ENCODE results near the gene SKIDA1.

SKIDA1 gene

DNA sequence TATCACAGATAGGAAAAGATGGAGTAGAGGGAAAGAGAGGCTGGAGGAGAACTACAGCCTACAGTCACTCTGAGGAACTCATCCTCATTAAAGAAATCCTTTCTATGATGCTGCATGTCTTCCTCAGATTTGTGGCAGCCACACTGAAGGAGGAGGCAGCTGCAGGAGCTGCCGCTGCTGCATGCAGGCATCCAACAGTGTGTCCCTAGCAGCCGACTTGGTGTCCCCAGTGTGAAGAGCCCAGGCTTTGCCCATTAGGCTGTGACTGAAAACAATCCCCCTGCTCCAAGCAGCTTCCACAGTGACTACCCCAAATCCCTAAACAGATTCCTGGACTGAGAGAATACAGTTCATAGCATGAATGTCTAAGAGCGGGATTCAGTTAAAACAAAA is 23.1 kb downstream of the SKIDA1 start:
- DNase-seq: no peak

DNA sequence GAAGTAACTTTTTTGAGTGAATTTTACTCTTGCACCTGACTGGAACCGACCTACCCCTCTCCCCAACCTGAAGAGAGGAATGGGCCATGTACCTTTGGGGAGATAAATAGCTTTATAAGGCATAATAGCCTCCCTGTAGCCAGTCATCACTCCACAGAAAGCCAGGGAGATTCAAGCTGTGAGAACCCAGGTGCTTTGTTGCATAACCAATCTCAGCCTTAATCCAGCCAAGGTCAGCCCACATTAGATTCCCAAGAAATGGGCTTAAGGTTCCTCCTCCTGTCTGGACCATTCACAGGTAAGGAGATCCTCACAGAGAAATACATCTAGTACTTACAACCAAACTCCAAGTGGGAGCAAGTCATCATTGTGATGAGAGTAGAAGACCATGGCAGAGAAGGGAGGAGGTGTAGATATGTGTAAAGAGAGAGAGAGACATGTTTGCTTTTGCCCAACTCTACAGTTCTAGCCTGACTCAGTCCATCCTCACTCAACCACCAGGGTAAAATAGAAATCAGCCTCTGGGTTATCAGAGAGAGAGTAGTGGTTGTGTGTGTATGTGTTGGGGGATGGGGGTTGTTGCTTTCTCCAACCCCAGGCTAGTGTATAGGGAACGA is 23.6 kb downstream of the SKIDA1 start:
- no peak for DNase-seq

DNA sequence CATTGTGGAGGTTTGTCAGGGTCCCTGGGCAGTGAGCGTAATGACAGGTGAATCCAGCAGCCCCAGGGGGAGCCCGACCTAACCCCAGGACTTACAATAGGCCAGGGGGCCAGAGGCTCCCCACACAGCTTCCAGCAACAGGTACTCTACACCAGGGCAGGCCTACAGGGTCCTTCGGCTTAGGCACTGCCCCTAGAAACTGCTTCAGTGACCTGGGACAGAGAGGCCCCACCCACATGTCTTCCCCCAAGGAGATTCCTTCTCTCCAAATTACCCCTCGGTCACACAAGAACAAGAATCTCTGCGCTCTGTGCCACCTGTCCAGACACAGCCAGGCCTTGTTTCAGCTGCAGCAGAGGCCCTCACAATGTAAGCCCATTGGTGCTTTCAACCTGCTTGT is 24.4 kb downstream of the SKIDA1 start:
- DNase-seq: no peak

- DNase-seq: no peak
Observed at GRCh38 chr10:21500578-21500910, 24.9 kb downstream of the SKIDA1 start.

DNA sequence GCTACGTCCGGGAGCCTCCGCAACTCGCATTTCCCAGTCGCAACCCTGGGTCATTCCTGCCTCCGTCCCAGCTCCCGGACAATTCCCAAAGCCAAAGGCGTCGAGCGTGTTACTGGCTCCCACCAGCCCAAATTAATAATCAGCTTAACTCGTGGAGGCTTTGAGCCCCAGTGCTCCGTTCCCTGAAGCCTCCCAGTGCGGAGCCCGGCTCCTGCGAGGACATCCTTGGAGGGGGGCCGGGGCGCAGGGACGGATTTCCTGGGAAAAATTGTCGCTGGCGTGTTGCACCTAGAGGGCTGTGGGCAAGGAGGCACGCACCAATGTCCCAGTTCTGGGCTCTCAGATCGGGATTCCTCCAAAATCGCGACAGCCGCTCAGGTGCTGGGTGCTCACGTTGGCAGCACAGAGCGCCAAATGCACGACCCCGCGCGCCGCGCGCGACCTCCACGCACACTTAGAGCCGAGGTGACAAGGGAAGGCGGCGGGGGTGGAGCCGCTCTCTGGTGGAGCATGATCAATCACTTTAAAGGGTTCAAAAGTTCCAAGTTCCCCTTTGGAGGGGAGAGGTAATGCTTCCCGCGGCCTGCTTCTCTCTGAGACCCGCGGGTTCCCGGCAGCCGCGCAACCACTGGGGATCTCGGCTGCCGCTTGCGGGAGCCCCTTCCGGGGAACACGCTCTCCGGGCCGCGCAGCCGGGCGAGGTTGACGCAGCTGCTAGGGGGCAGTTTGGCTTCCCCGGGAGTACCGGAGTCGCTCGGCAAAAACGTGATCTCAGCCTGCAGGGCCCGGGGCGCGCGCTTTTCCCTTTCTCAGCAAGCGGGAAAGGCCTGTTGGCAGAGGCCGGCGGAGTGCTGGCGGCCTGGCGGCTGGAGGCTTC is 25.5 kb downstream of the SKIDA1 start:
- DNase-seq: peak in 9 of 56 donors; percentile 10 to 35 (median 22)

DNA sequence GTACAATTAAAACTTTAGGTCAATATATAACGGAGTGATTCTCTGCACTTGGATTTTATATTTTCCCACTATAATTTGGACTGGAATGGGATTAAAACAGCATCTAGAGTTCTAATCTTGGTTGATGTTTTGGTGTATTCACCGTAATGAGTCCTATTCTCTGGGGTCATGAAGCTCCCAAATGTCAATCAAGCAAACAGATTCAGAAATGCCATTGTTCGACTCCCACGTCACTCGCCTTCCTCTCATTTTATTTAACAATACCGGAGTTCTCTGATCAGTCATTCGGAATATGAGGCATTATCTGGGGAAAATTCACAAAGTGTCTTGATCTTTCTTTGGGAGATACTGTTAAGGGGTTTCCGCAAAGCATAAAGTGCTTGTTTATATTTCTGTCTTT is 26.5 kb downstream of the SKIDA1 start:
- DNase-seq: no peak

DNA sequence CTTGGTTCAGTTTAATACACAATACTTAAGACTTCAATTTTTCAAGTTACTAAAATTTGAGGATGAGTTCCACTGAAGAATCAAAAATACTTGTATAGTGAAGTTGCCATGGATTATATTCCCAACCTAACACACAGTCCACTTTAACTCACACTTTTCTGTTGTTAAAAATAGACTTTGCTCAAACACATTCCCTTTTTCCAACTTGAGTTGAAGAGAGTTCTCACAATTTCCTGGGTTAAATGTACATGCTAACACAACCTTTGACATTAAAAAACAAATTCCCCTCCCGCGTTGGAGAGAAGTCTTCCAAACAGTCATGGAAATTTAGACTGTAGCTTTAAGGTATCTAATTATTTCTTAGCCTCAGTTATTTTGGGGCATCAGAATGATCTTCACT is 27.1 kb downstream of the SKIDA1 start:
- no peak for DNase-seq

DNA sequence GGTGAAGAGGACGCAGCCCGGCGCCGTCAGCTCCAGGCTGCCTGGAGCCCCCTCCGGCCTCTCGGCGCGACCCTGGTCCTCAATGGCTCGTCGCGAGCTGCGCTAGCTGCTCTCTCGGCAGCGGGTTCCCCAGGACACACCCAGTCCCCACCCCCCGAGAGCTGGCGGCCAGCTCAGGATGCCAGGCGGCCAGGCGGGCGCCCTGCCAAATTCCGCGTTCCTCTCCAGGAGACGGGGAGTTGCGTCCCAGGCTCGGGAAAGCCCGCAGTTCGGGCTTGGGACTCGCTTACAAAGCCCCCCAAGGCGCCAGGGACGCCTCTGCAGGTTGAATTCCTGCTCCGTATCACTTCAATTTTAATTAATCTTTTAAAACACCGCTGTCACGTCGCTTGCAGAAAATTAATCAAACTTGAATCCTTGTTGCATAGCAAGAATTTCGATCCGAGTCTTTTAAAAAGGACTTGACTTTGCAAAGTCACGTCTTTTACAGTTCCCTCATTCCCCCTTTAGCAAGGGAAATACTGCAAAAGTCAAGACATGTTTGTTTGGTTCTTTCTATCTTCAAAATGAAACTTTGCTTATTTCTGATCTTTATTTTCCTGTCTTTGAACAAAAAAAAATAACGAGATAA is 28.2 kb downstream of the SKIDA1 start:
- peak in 55 of 56 donors; percentile 25 to 88 (median 67) for DNase-seq

DNA sequence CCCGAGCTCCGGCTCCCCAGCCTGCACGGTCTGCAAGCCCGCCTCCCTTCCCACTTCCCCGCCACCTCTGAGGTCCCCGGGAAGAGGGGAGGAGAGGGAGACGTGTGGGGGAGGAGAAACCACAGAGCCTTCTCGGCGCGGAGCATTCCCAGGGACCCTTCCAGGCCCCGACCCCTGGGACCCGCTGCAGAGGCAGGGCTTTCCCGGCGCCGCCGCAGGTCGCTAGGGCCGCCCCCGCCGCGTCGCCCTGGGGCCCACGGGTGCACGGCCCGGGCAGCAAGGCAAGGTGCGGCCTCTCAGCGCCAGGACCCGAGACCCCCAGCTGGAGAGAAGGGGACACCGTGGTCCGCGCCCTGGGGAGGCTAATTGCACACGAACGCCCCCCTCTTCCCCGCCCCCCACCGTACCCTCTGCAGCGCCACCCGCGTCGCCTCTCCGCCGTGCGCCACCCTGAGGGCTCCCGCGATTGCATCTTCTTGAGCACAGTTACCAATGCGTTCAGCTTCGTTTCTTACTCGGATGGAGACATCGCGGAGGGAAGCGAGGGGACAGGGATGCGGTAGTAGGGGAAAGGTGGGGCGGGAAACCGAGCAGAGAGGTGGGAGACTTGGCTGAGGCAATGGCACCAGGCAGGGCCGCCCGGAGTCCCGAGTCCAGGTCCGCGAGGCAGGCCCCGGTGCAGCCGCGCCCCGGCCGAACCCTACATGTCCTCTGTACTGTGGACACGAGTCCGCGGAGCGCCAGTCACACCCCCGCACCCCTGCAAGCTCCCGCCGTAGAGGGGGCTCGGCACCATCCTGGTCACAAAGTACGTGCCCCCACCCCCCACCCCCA is 28.9 kb downstream of the SKIDA1 start:
- peak in 51 of 56 donors; percentile 18 to 83 (median 59) for DNase-seq

GRCh38 chr10:21495752-21496342 is 29.6 kb downstream of the SKIDA1 start:
- peak in 54 of 56 donors; percentile 64 to 93 (median 80) for DNase-seq

GRCh38 chr10:21495002-21495751 is 30.3 kb downstream of the SKIDA1 start:
- DNase-seq: peak in 1 of 56 donors; percentile 53

DNA sequence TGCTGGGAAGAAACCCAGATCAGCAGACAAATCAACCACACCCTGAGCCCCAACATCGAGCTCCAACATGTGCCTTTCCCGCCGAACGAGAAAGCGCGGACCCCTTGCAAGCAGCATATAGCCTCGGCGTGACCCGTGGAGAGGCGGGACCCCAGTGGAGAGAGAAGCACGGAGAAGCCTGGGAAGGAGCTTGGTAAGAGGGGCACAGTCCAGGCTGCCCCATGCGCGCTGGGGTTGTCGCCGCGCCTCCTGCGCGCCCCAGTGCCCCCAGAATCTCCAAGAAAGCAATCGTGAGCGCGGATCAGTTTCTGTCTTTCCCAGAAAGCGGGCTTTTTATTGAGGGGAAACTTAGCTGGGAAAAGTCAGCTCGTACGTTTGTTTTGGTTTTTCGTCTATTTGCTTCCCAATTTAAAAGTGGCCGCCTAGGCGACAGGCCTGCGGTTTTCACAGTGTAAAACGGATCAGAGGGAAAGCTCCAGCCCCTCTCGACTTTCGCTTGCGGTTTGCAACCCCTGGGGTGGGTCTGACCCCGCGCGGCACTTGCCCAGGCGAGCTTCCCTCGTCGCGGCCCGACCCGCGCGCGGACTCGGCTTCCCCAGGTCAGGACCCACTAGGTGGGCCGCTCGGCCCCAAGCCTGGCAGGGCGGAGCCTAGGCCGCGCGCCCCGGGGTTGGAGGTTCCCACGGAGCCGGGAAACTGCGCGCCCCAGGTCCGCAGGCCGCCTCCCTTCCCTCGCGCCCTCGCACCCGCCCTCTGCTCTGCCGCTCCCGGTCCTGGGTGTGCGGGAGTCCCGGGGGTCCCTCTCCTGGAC is 31.1 kb downstream of the SKIDA1 start:
- peak in 6 of 56 donors; percentile 9 to 46 (median 23) for DNase-seq

DNA sequence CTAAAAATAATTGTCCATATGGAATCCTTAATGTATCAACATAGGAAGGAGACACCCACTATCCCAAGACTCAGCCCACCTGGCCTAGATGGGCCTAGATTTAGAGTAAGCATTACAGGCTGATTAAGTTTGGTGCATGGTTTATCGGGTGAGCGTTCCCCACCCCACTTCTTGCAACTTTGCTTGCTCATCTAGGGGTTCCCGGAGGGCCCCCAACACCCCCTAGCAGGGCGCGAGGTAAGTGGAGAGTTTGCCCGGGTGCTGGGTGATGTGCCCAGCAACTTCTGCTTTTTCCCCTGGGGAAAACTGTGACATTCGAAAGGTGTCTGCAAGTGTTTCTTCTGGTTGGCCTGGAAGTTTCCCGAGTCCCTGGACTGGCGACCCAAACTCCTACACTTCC is 31.7 kb downstream of the SKIDA1 start:
- no peak for DNase-seq

GRCh38 chr10:21492421-21492820 is 33.1 kb downstream of the SKIDA1 start:
- no peak for DNase-seq

DNA sequence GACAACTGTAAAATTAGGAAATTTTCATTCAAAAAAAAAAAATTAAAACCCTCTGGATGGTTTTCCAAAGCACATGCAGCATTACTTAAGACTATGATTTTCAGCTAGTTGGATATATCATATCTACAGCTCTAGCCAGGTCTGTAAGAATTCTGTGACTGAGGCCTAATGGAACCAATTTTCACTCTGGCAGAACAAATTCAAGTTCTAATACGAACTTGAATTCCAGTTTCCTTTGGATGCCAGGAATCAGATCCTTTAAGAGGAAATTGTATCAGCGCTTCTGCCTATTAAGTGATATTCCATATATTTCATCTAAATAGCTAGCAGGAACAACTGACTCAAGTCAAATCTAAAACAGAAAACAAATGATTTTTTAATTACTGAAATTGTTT is 34.8 kb downstream of the SKIDA1 start:
- no peak for DNase-seq

DNA sequence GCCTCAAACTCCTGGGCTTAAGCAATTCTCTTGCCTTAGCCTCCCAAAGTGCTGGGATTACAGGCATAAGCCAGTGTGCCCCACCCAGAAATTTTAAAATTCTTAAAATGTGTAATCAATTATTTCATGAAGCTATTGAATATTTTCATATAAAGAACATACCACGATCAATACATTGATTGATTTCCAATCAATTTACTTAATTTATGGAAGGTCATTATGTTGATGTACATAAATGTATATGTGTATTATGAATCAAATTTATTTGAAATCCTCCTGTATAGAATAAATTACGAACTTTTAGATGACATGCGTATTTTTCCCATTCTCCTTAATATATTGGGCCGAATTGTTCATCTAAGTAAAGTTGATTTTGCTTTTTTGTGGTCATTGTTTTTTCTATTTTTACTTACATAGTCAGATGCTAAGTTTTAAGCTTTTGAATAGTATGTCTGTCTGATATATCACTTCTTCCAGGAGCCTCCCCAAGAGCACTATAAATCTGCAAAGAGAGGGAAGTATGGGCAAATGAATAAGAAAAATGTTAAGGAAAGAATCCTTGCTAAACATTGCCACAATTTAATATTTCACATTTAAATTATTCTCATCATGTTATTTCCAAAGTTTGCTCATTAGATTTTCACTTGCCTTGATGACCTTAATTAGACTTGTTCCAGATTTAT is 35.3 kb downstream of the SKIDA1 start:
- no peak for DNase-seq

- DNase-seq: no peak
Observed at GRCh38 chr10:21488957-21489446, 36.5 kb downstream of the SKIDA1 start.

DNA sequence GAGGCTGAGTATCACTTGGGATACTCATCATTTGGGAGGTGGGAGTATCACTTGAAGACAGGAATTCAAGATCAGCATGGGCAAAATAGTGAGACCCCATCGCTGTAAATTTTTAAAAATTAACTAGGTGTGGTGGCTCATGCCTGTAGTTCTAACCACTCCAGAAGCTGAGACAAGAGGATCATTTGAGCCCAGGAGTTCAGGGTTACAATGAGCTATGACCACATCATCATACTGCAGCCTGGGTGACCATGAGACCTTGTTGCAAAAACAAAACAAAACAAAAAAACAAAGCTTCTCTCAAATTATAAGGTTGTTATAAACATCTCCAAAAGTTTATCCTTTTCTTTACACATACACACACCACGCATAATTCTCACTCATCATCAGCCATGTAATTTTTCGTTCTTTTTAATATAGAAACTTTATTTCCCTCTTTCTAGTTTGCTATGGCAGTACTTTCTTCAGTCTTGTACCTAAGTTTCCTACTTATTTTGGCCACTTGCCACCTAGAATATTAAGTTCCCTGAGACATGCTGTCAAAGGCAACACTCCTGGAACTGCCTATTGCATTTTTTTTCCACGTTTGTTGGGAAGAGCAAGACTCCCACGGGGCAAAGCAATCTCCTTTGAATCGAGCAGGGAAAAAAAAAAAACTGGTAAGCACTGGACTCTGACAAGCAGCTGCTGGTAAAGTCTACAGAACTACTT is 37.1 kb downstream of the SKIDA1 start:
- no peak for DNase-seq
